Large intestine (tissue), 12 donors: ENCODE results near the gene PCBP2. TPM values are rescaled to one million over a fixed set of nuclear protein-coding genes. Genes with fewer than 3 reads are reported as not detected.
"Not testable (repeated sequence)": the region's sequence is repeated elsewhere in the genome, so short reads cannot be mapped to it uniquely, and the experiment has no call there.

Experiments used
- DNase-seq, 2 donors: peaks; one replicate each; pipeline versions ENCODE4 v3.0.0 to v3.0.0-alpha.2; 2013
- H3K27ac ChIP-seq: one replicate; pipeline ENCODE4 v1.5.1; 2013; ENCODE audit warnings: low read length
- H3K27me3 ChIP-seq: 2 replicates; pipeline ENCODE4 v1.6.1; 2013; ENCODE audit warnings: low read length; ENCODE audit not compliant: control insufficient read depth, insufficient read depth
- H3K36me3 ChIP-seq: 2 replicates; pipeline ENCODE4 v1.6.1; 2013; ENCODE audit warnings: low read length; ENCODE audit not compliant: control insufficient read depth, insufficient read depth
- H3K4me1 ChIP-seq: one replicate; pipeline ENCODE4 v1.6.1; 2013; ENCODE audit warnings: low read length; ENCODE audit not compliant: control insufficient read depth, insufficient read depth
- H3K4me3 ChIP-seq: one replicate; pipeline ENCODE4 v1.5.1; 2013; ENCODE audit warnings: low read length
- H3K9me3 ChIP-seq: one replicate; pipeline ENCODE4 v1.6.1; 2013; ENCODE audit warnings: mild to moderate bottlenecking, low read depth, low read length, moderate library complexity; ENCODE audit not compliant: control insufficient read depth
- WGBS: methylation state at CpG from one replicate; pipeline ENCODE4 v1.1.5; 2013; ENCODE audit warnings: low lambda C conversion rate; ENCODE audit not compliant: insufficient coverage; 5-methylcytosine and 5-hydroxymethylcytosine counted together
- long read RNA-seq, 11 donors: transcript quantifications; one replicate each; lab custom pipeline, GENCODE V29; 2026
- polyA plus RNA-seq: library from polyadenylated mRNA; unstranded; fragments of 120-200 nt; gene quantifications from one replicate; pipeline ENCODE4 v1.2.1, GENCODE V29; 2013

PCBP2 gene
- 765 TPM for polyA plus RNA-seq
- long read RNA-seq, donor 1, transcript PCBP2-202 (15 exons, 1,814 nt), result major isoform, 11 of 61 reads
- long read RNA-seq, donor 1, transcript PCBP2-209 (3 exons, 1,696 nt), result minor isoform, 9 of 61 reads
- long read RNA-seq, donor 1, transcript PCBP2-205 (14 exons, 3,077 nt), result minor isoform, 5 of 61 reads
- long read RNA-seq, donor 1, transcript PCBP2-207 (15 exons, 1,457 nt), result minor isoform, 7 of 61 reads
- long read RNA-seq, donor 1, partial matches to known transcripts, result 8 of 61 reads
- long read RNA-seq, donor 1, other reads (novel, unspliced or antisense), result 14 of 61 reads
- long read RNA-seq, donor 2, transcript PCBP2-202 (15 exons, 1,814 nt), result minor isoform, 12 of 775 reads
- long read RNA-seq, donor 2, transcript PCBP2-207 (15 exons, 1,457 nt), result minor isoform, 14 of 775 reads
- long read RNA-seq, donor 2, transcript PCBP2-205 (14 exons, 3,077 nt), result minor isoform, 11 of 775 reads
- long read RNA-seq, donor 2, transcript PCBP2-209 (3 exons, 1,696 nt), result major isoform, 26 of 775 reads
- long read RNA-seq, donor 2, partial matches to known transcripts, result 657 of 775 reads
- long read RNA-seq, donor 2, other reads (novel, unspliced or antisense), result 31 of 775 reads
- long read RNA-seq, donor 3, result 0 reads
- long read RNA-seq, donor 4, partial matches to known transcripts, result 0 of 9 reads
- long read RNA-seq, donor 4, other reads (novel, unspliced or antisense), result 5 of 9 reads
- long read RNA-seq, donor 5, transcript PCBP2-207 (15 exons, 1,457 nt), result minor isoform, 6 of 36 reads
- long read RNA-seq, donor 5, transcript PCBP2-203 (13 exons, 3,026 nt), result major isoform, 8 of 36 reads
- long read RNA-seq, donor 5, partial matches to known transcripts, result 0 of 36 reads
- long read RNA-seq, donor 5, other reads (novel, unspliced or antisense), result 10 of 36 reads
- long read RNA-seq, donor 6, transcript PCBP2-209 (3 exons, 1,696 nt), result major isoform, 20 of 104 reads
- long read RNA-seq, donor 6, transcript PCBP2-203 (13 exons, 3,026 nt), result minor isoform, 8 of 104 reads
- long read RNA-seq, donor 6, transcript PCBP2-202 (15 exons, 1,814 nt), result minor isoform, 5 of 104 reads
- long read RNA-seq, donor 6, transcript PCBP2-207 (15 exons, 1,457 nt), result minor isoform, 16 of 104 reads
- long read RNA-seq, donor 6, partial matches to known transcripts, result 29 of 104 reads
- long read RNA-seq, donor 6, other reads (novel, unspliced or antisense), result 9 of 104 reads
- long read RNA-seq, donor 7, transcript PCBP2-209 (3 exons, 1,696 nt), result major isoform, 7 of 20 reads
- long read RNA-seq, donor 7, partial matches to known transcripts, result 0 of 20 reads
- long read RNA-seq, donor 7, other reads (novel, unspliced or antisense), result 0 of 20 reads
- long read RNA-seq, donor 8, transcript PCBP2-202 (15 exons, 1,814 nt), result minor isoform, 11 of 109 reads
- long read RNA-seq, donor 8, transcript PCBP2-207 (15 exons, 1,457 nt), result minor isoform, 9 of 109 reads
- long read RNA-seq, donor 8, transcript PCBP2-209 (3 exons, 1,696 nt), result major isoform, 19 of 109 reads
- long read RNA-seq, donor 8, transcript PCBP2-203 (13 exons, 3,026 nt), result minor isoform, 9 of 109 reads
- long read RNA-seq, donor 8, partial matches to known transcripts, result 27 of 109 reads
- long read RNA-seq, donor 8, other reads (novel, unspliced or antisense), result 17 of 109 reads
- long read RNA-seq, donor 9, transcript PCBP2-202 (15 exons, 1,814 nt), result minor isoform, 8 of 93 reads
- long read RNA-seq, donor 9, transcript PCBP2-205 (14 exons, 3,077 nt), result minor isoform, 5 of 93 reads
- long read RNA-seq, donor 9, transcript PCBP2-209 (3 exons, 1,696 nt), result major isoform, 19 of 93 reads
- long read RNA-seq, donor 9, transcript PCBP2-207 (15 exons, 1,457 nt), result minor isoform, 8 of 93 reads
- long read RNA-seq, donor 9, partial matches to known transcripts, result 24 of 93 reads
- long read RNA-seq, donor 9, other reads (novel, unspliced or antisense), result 18 of 93 reads
- long read RNA-seq, donor 10, transcript PCBP2-201 (14 exons, 1,730 nt), result minor isoform, 9 of 411 reads
- long read RNA-seq, donor 10, transcript PCBP2-202 (15 exons, 1,814 nt), result minor isoform, 8 of 411 reads
- long read RNA-seq, donor 10, transcript PCBP2-207 (15 exons, 1,457 nt), result minor isoform, 8 of 411 reads
- long read RNA-seq, donor 10, transcript PCBP2-209 (3 exons, 1,696 nt), result major isoform, 15 of 411 reads
- long read RNA-seq, donor 10, partial matches to known transcripts, result 321 of 411 reads
- long read RNA-seq, donor 10, other reads (novel, unspliced or antisense), result 32 of 411 reads
- long read RNA-seq, donor 11, transcript PCBP2-207 (15 exons, 1,457 nt), result major isoform, 9 of 73 reads
- long read RNA-seq, donor 11, transcript PCBP2-202 (15 exons, 1,814 nt), result minor isoform, 6 of 73 reads
- long read RNA-seq, donor 11, transcript PCBP2-205 (14 exons, 3,077 nt), result minor isoform, 5 of 73 reads
- long read RNA-seq, donor 11, transcript PCBP2-209 (3 exons, 1,696 nt), result major isoform, 9 of 73 reads
- long read RNA-seq, donor 11, partial matches to known transcripts, result 27 of 73 reads
- long read RNA-seq, donor 11, other reads (novel, unspliced or antisense), result 7 of 73 reads

- H3K36me3 ChIP-seq, result peaks cover 32% of the 10 kb centered on the region
- peak; percentile 99 for DNase-seq
- 0% methylated on average over 2 of the region's 32 CpGs for WGBS
- peaks cover 7% of the 10 kb centered on the region for H3K4me1 ChIP-seq
- peak within 1 kb of the TSS; percentile 93 for H3K27ac ChIP-seq
- H3K4me3 ChIP-seq, result peak within 1 kb of the TSS; percentile 82
- no peaks in the 10 kb centered on the region for H3K9me3 ChIP-seq
- no peaks in the 10 kb centered on the region for H3K27me3 ChIP-seq
Measured at GRCh38 chr12:53451661-53452158, at the start of gene PCBP2. PCBP2 (plus strand) TSS chr12:53452102; CDS start chr12:53454801, 2,699 bp downstream.

- H3K9me3 ChIP-seq, H3K27me3 ChIP-seq: not testable (repeated sequence)
- peaks cover 18% of the 10 kb centered on the region for H3K36me3 ChIP-seq
Measured at GRCh38 chr12:53402351-53402750, 49.6 kb upstream of the PCBP2 start.

GRCh38 chr12:53402871-53403270, 49.0 kb upstream of the PCBP2 start:
- H3K27ac ChIP-seq, result no peak overlapping the region
- peaks cover 19% of the 10 kb centered on the region for H3K36me3 ChIP-seq

More at GRCh38 chr12:53402351-53402750, 49.6 kb upstream of the PCBP2 start:
- no CpG with 5 or more reads among the region's 16 CpGs for WGBS
- not testable (repeated sequence) for H3K27ac ChIP-seq, H3K4me3 ChIP-seq, H3K4me1 ChIP-seq, DNase-seq

GRCh38 chr12:53410951-53411350, 41.0 kb upstream of the PCBP2 start:
- no peak overlapping the region for H3K27ac ChIP-seq
- no peaks in the 10 kb centered on the region for H3K9me3 ChIP-seq
- DNase-seq, result no peak
- no peak overlapping the region for H3K4me3 ChIP-seq
- no CpG with 5 or more reads among the region's 5 CpGs for WGBS
- peaks cover 58% of the 10 kb centered on the region for H3K36me3 ChIP-seq
- no peaks in the 10 kb centered on the region for H3K27me3 ChIP-seq
- no peaks in the 10 kb centered on the region for H3K4me1 ChIP-seq

More at GRCh38 chr12:53402871-53403270, 49.0 kb upstream of the PCBP2 start:
- H3K27me3 ChIP-seq, result no peaks in the 10 kb centered on the region
- WGBS, result 100% methylated on average over 1 of the region's 7 CpGs
- H3K4me1 ChIP-seq, result no peaks in the 10 kb centered on the region
- no peak for DNase-seq
- H3K4me3 ChIP-seq, result no peak overlapping the region
- peaks cover 5% of the 10 kb centered on the region for H3K9me3 ChIP-seq

- H3K27ac ChIP-seq, result no peak overlapping the region
- no peak for DNase-seq
- no peak overlapping the region for H3K4me3 ChIP-seq
- peaks cover 42% of the 10 kb centered on the region for H3K36me3 ChIP-seq
- WGBS, result 60% methylated on average over 1 of the region's 3 CpGs
- H3K9me3 ChIP-seq, result no peaks in the 10 kb centered on the region
- H3K27me3 ChIP-seq, result no peaks in the 10 kb centered on the region
- peaks cover 3% of the 10 kb centered on the region for H3K4me1 ChIP-seq
Measured at GRCh38 chr12:53413485-53414204, 38.3 kb upstream of the PCBP2 start.

- WGBS, result 78% methylated on average over 3 of the region's 3 CpGs
- Histone ChIP-seq H3K4me3 (no peak overlapping the region), H3K4me1 (peaks cover 3% of the 10 kb centered on the region), H3K27me3 (no peaks in the 10 kb centered on the region), H3K36me3 (peaks cover 29% of the 10 kb centered on the region), H3K27ac (no peak overlapping the region), H3K9me3 (no peaks in the 10 kb centered on the region)
- no peak for DNase-seq
Measured at GRCh38 chr12:53414756-53415417, 37.0 kb upstream of the PCBP2 start.

- not testable (repeated sequence) for H3K4me1 ChIP-seq, H3K27me3 ChIP-seq, H3K4me3 ChIP-seq, DNase-seq, H3K27ac ChIP-seq, H3K9me3 ChIP-seq
- no CpG with 5 or more reads among the region's 2 CpGs for WGBS
- H3K36me3 ChIP-seq, result peaks cover 23% of the 10 kb centered on the region
Measured at GRCh38 chr12:53415752-53416389, 36.0 kb upstream of the PCBP2 start.
